ENCODE data around the gene WARS2.

DNA sequence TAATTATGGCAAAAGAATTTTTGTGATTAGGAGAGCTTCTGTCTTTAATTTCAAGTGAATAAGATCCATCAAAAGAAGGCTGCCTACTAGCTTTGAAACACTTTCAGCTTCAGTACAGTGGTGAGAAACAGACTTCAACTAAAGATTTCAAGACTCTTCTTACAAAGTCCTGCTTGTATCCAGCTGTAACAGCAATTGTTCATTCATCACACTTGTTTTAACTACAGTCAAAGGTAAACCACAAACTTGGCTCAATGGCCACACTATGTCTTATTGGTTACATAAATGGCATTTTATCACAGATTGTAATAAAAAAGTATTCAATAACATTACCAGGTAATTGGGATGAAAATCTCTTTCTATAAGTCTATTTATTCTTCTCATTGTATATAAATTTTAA is 59.2 kb downstream of the WARS2 start:
- TF ChIP-seq CTCF (conservative IDR thresholded peaks at IDR 0.05; ENCODE audit: low read depth, low read length) (no peak), EZH2 (IDR thresholded peaks at IDR 0.05; ENCODE audit: low read length, unreplicated experiment) (no peak)

Measured in PC-3 (cell line).